Hepatocyte (in vitro differentiated cells): Measurements from ENCODE around the gene CDK2AP2. TPM values are rescaled to one million over a fixed set of nuclear protein-coding genes. Genes with fewer than 3 reads are reported as not detected.

Experiments used
- DNase-seq: peaks from one replicate; pipeline ENCODE4 v3.0.0-alpha.2; 2016; ENCODE audit warnings: low spot score
- H2AFZ ChIP-seq: fragments of 200-600 bp; sonication (generic); 2 replicates; pipeline ENCODE4 v1.6.0; 2016; ENCODE audit warnings: antibody characterized with exemption, mild to moderate bottlenecking
- H3K27ac ChIP-seq: fragments of 200-600 bp; sonication (generic); 2 replicates; pipeline ENCODE4 v1.5.1; 2016; ENCODE audit warnings: mild to moderate bottlenecking
- H3K27me3 ChIP-seq: fragments of 200-600 bp; sonication (generic); 2 replicates; pipeline ENCODE4 v1.6.1; 2016
- H3K36me3 ChIP-seq: fragments of 200-600 bp; sonication (generic); replicated peaks from 2 replicates; pipeline ENCODE4 v1.5.1; 2016; ENCODE audit warnings: low read depth; ENCODE audit not compliant: insufficient read depth
- H3K4me1 ChIP-seq: fragments of 200-600 bp; sonication (generic); 2 replicates; pipeline ENCODE4 v1.5.1; 2016; ENCODE audit warnings: mild to moderate bottlenecking, moderate library complexity; ENCODE audit not compliant: insufficient read depth
- H3K4me2 ChIP-seq: fragments of 200-600 bp; sonication (generic); 2 replicates; pipeline ENCODE4 v1.6.0; 2016
- H3K4me3 ChIP-seq: fragments of 200-600 bp; sonication (generic); 2 replicates; pipeline ENCODE4 v1.5.1; 2016; ENCODE audit warnings: mild to moderate bottlenecking
- H3K79me2 ChIP-seq: fragments of 200-600 bp; sonication (generic); 2 replicates; pipeline ENCODE4 v1.6.0; 2017; ENCODE audit warnings: mild to moderate bottlenecking
- H3K9me2 ChIP-seq: fragments of 200-600 bp; sonication (generic); replicated peaks from 2 replicates; pipeline ENCODE4 v1.6.0; 2017; ENCODE audit warnings: mild to moderate bottlenecking; ENCODE audit not compliant: insufficient read depth
- H3K9me3 ChIP-seq: fragments of 200-600 bp; sonication (generic); 2 replicates; pipeline ENCODE4 v1.5.1; 2016; ENCODE audit warnings: low read depth, mild to moderate bottlenecking
- H4K20me1 ChIP-seq: fragments of 200-600 bp; sonication (generic); 2 replicates; pipeline ENCODE4 v1.6.0; 2016; ENCODE audit warnings: mild to moderate bottlenecking; ENCODE audit not compliant: insufficient read depth, poor library complexity, severe bottlenecking
- CTCF ChIP-seq: fragments of 200-600 bp; sonication (generic); IDR thresholded peaks from 2 replicates; pipeline ENCODE4 v1.5.1; 2016; ENCODE audit warnings: antibody characterized with exemption, mild to moderate bottlenecking; ENCODE audit not compliant: poor library complexity
- EZH2 ChIP-seq: fragments of 200-600 bp; sonication (generic); IDR thresholded peaks from 2 replicates; pipeline ENCODE4 v1.6.1; 2016; ENCODE audit warnings: antibody characterized with exemption, mild to moderate bottlenecking, borderline replicate concordance
- EZH2phosphoT487 ChIP-seq: fragments of 200-600 bp; sonication (generic); IDR thresholded peaks from one replicate; pipeline ENCODE4 v1.6.1; 2018; ENCODE audit warnings: antibody characterized with exemption, mild to moderate bottlenecking, low read depth, moderate library complexity; ENCODE audit not compliant: unreplicated experiment, severe bottlenecking
- whole genome bisulfite sequencing: methylation state at CpG from one replicate; pipeline ENCODE4 v1.1.6; 2016; ENCODE audit warnings: low lambda C conversion rate; ENCODE audit errors: missing lambda C conversion rate; 5-methylcytosine and 5-hydroxymethylcytosine counted together
- polyA plus RNA-seq: library from polyadenylated mRNA; unstranded; fragments of >200 nt; fragmentation: Nextera tagmentation; extraction: Ambion mirVana; gene quantifications from 2 replicates; pipeline ENCODE4 v1.2.1, GENCODE V29; 2016
- total RNA-seq: library from RNA; depleted of rRNA; stranded (reverse); fragments of >200 nt; gene quantifications from 2 replicates; pipeline ENCODE4 v1.2.3, GENCODE V29; 2014

CDK2AP2 gene
- total and polyA plus RNA-seq, 2 experiments from 2014 or later, result 47.3 to 177 TPM

- 97% methylated on average over 19 of the region's 26 CpGs for WGBS
- Histone ChIP-seq H2AFZ (no peak overlapping the region), H4K20me1 (peaks cover 9% of the 10 kb centered on the region), H3K27ac (no peak overlapping the region), H3K36me3 (no peaks in the 10 kb centered on the region), H3K9me2 (no peaks in the 10 kb centered on the region), H3K9me3 (no peaks in the 10 kb centered on the region), H3K4me2 (no peak overlapping the region), H3K4me1 (no peaks in the 10 kb centered on the region), H3K27me3 (no peaks in the 10 kb centered on the region), H3K79me2 (peaks cover 10% of the 10 kb centered on the region), H3K4me3 (no peak overlapping the region)
- no peak for DNase-seq
- TF ChIP-seq EZH2, result no peak
- TF ChIP-seq CTCF, result no peak
- no peak for TF ChIP-seq EZH2phosphoT487
These were observed 8.0 kb downstream of the CDK2AP2 start for GRCh38 chr11:67499808-67500483.

GRCh38 chr11:67498544-67498972 is 9.4 kb downstream of the CDK2AP2 start:
- H3K4me2 ChIP-seq, result no peak overlapping the region
- no peak overlapping the region for H3K4me3 ChIP-seq
- DNase-seq, result no peak
- peaks cover 6% of the 10 kb centered on the region for H3K79me2 ChIP-seq
- no peak overlapping the region for H3K27ac ChIP-seq
- 97% methylated on average over 21 of the region's 21 CpGs for WGBS
- no peaks in the 10 kb centered on the region for H3K4me1 ChIP-seq
- peaks cover 5% of the 10 kb centered on the region for H4K20me1 ChIP-seq
- H3K27me3 ChIP-seq, result no peaks in the 10 kb centered on the region
- no peaks in the 10 kb centered on the region for H3K9me2 ChIP-seq
- H2AFZ ChIP-seq, result no peak overlapping the region
- no peaks in the 10 kb centered on the region for H3K36me3 ChIP-seq
- no peaks in the 10 kb centered on the region for H3K9me3 ChIP-seq
- TF ChIP-seq EZH2phosphoT487, result no peak
- TF ChIP-seq CTCF, result no peak
- no peak for TF ChIP-seq EZH2

GRCh38 chr11:67497656-67498291 is 10.2 kb downstream of the CDK2AP2 start:
- WGBS, result 96% methylated on average over 21 of the region's 21 CpGs
- Histone ChIP-seq H3K9me2 (no peaks in the 10 kb centered on the region), H3K9me3 (no peaks in the 10 kb centered on the region), H2AFZ (no peak overlapping the region), H3K79me2 (no peaks in the 10 kb centered on the region), H4K20me1 (no peaks in the 10 kb centered on the region), H3K27me3 (no peaks in the 10 kb centered on the region), H3K4me1 (no peaks in the 10 kb centered on the region), H3K4me3 (no peak overlapping the region), H3K4me2 (no peak overlapping the region), H3K36me3 (no peaks in the 10 kb centered on the region), H3K27ac (no peak overlapping the region)
- TF ChIP-seq EZH2 (no peak), CTCF (no peak), EZH2phosphoT487 (no peak)
- DNase-seq, result no peak
